Trophoblast cell (in vitro differentiated cells and primary cell): Measurements from ENCODE around the gene EP300.
"Not testable (repeated sequence)": the region's sequence is repeated elsewhere in the genome, so short reads cannot be mapped to it uniquely, and the experiment has no call there.

Experiments used
- DNase-seq, 2 donors: peaks; one replicate each; pipeline ENCODE4 v3.0.0-alpha.2; 2016
- H2AFZ ChIP-seq: 2 replicates; pipeline ENCODE4 v1.6.1; 2013; ENCODE audit warnings: low read length, moderate library complexity, mild to moderate bottlenecking; ENCODE audit not compliant: insufficient read depth, poor library complexity
- H2AK5ac ChIP-seq: 2 replicates; pipeline ENCODE4 v1.6.1; 2013; ENCODE audit warnings: mild to moderate bottlenecking, low read length
- H2BK120ac ChIP-seq: 2 replicates; pipeline ENCODE4 v1.6.1; 2013; ENCODE audit warnings: low read length, mild to moderate bottlenecking, moderate library complexity; ENCODE audit not compliant: insufficient read depth, poor library complexity
- H2BK12ac ChIP-seq: 2 replicates; pipeline ENCODE4 v1.6.1; 2013; ENCODE audit warnings: mild to moderate bottlenecking, low read length, moderate library complexity
- H2BK5ac ChIP-seq: 2 replicates; pipeline ENCODE4 v1.6.1; 2013; ENCODE audit warnings: low read length, low read depth, moderate library complexity, mild to moderate bottlenecking; ENCODE audit not compliant: poor library complexity
- H3K14ac ChIP-seq: 2 replicates; pipeline ENCODE4 v1.6.1; 2013; ENCODE audit warnings: mild to moderate bottlenecking, low read length
- H3K18ac ChIP-seq: 2 replicates; pipeline ENCODE4 v1.6.1; 2013; ENCODE audit warnings: mild to moderate bottlenecking, low read length
- H3K23ac ChIP-seq: 2 replicates; pipeline ENCODE4 v1.6.1; 2013; ENCODE audit warnings: low read length
- H3K27ac ChIP-seq: 2 replicates; pipeline ENCODE4 v1.5.1; 2013; ENCODE audit warnings: low read depth, mild to moderate bottlenecking, inconsistent platforms, low read length, moderate library complexity
- H3K27me3 ChIP-seq: 2 replicates; pipeline ENCODE4 v1.6.1; 2013; ENCODE audit warnings: inconsistent platforms, mild to moderate bottlenecking, low read length, moderate library complexity; ENCODE audit not compliant: insufficient read depth
- H3K36me3 ChIP-seq, 2 experiments: 1 replicate in 1 of 2; 2 replicates in 1 of 2; pipeline ENCODE4 v1.6.1; 2013; ENCODE audit warnings: low read length in 2 of 2, mild to moderate bottlenecking in 2 of 2, moderate library complexity in 1 of 2; ENCODE audit not compliant: insufficient read depth in 2 of 2, control insufficient read depth in 1 of 2
- H3K4ac ChIP-seq: 2 replicates; pipeline ENCODE4 v1.6.1; 2013; ENCODE audit warnings: low read depth, mild to moderate bottlenecking, low read length, moderate library complexity
- H3K4me1 ChIP-seq, 2 experiments: 1 replicate in 1 of 2; 2 replicates in 1 of 2; pipeline ENCODE4 v1.6.1; 2013; ENCODE audit warnings: low read length in 2 of 2, mild to moderate bottlenecking in 2 of 2, moderate library complexity in 1 of 2; ENCODE audit not compliant: insufficient read depth in 2 of 2, control insufficient read depth in 1 of 2
- H3K4me2 ChIP-seq: 2 replicates; pipeline ENCODE4 v1.6.1; 2013; ENCODE audit warnings: inconsistent platforms, mild to moderate bottlenecking, low read length, moderate library complexity
- H3K4me3 ChIP-seq: 2 replicates; pipeline ENCODE4 v1.5.1; 2013; ENCODE audit warnings: mild to moderate bottlenecking, low read depth, low read length, inconsistent platforms
- H3K79me1 ChIP-seq: one replicate; pipeline ENCODE4 v1.6.1; 2013; ENCODE audit warnings: low read length
- H3K79me2 ChIP-seq: 2 replicates; pipeline ENCODE4 v1.6.1; 2013; ENCODE audit warnings: low read length, mild to moderate bottlenecking; ENCODE audit not compliant: control insufficient read depth, insufficient read depth, poor library complexity
- H3K9ac ChIP-seq: 2 replicates; pipeline ENCODE4 v1.6.1; 2013; ENCODE audit warnings: mild to moderate bottlenecking, low read length
- H3K9me3 ChIP-seq: 2 replicates; pipeline ENCODE4 v1.6.1; 2013; ENCODE audit warnings: low read depth, mild to moderate bottlenecking, control low read depth, inconsistent platforms, low read length; ENCODE audit not compliant: insufficient read depth
- H4K12ac ChIP-seq: 2 replicates; pipeline ENCODE4 v1.6.1; 2013; ENCODE audit warnings: low read depth, mild to moderate bottlenecking, low read length, moderate library complexity
- H4K8ac ChIP-seq: 2 replicates; pipeline ENCODE4 v1.6.1; 2013; ENCODE audit warnings: low read depth, mild to moderate bottlenecking, low read length, moderate library complexity
- H4K91ac ChIP-seq: one replicate; pipeline ENCODE4 v1.6.1; 2013; ENCODE audit warnings: low read depth, mild to moderate bottlenecking, low read length, moderate library complexity
- WGBS: extraction: QIAGEN DNeasy Blood & Tissue Kit; methylation state at CpG from one replicate; pipeline ENCODE4 v1.1.7; 2013; ENCODE audit warnings: missing lambda C conversion rate; ENCODE audit not compliant: insufficient read length, insufficient coverage; ENCODE audit errors: extremely low coverage; 5-methylcytosine and 5-hydroxymethylcytosine counted together

The EP300 gene

GRCh38 chr22:41052661-41053490 is 39.5 kb upstream of the EP300 start:
- H3K4ac ChIP-seq = no peak overlapping the region

GRCh38 chr22:41057076-41057475 is 35.3 kb upstream of the EP300 start:
- H2BK5ac ChIP-seq = no peak overlapping the region
- no peaks in the 10 kb centered on the region for H3K36me3 ChIP-seq
- H3K4me3 ChIP-seq = no peak overlapping the region
- H4K12ac ChIP-seq = no peak overlapping the region
- H3K27ac ChIP-seq = no peak overlapping the region
- H3K14ac ChIP-seq = no peak overlapping the region
- H3K27me3 ChIP-seq = no peaks in the 10 kb centered on the region
- no peaks in the 10 kb centered on the region for H3K79me2 ChIP-seq
- DNase-seq = no peak
- no peak overlapping the region for H3K4ac ChIP-seq
- H3K9ac ChIP-seq = no peak overlapping the region
- no peak overlapping the region for H3K23ac ChIP-seq
- no peak overlapping the region for H4K8ac ChIP-seq
- H3K79me1 ChIP-seq = no peaks in the 10 kb centered on the region
- no peaks in the 10 kb centered on the region for H3K9me3 ChIP-seq
- no peak overlapping the region for H2BK12ac ChIP-seq
- H2AK5ac ChIP-seq = no peak overlapping the region
- H3K18ac ChIP-seq = no peak overlapping the region
- H2BK120ac ChIP-seq = no peak overlapping the region
- H4K91ac ChIP-seq = no peak overlapping the region
- peaks cover 0 to 4% of the 10 kb centered on the region in 2 experiments for H3K4me1 ChIP-seq
- no peak overlapping the region for H2AFZ ChIP-seq
- no peak overlapping the region for H3K4me2 ChIP-seq

More at GRCh38 chr22:41052661-41053490, 39.5 kb upstream of the EP300 start:
- Histone ChIP-seq H3K14ac (no peak overlapping the region), H3K79me1 (peaks cover 3% of the 10 kb centered on the region), H3K36me3 (no peaks in the 10 kb centered on the region), H3K9ac (no peak overlapping the region), H3K18ac (no peak overlapping the region), H3K27ac (peak overlapping the region; percentile 33), H2AK5ac (no peak overlapping the region), H4K8ac (no peak overlapping the region), H3K4me1 (peaks cover 6 to 13% of the 10 kb centered on the region in 2 experiments), H3K9me3 (no peaks in the 10 kb centered on the region), H3K4me2 (no peak overlapping the region), H3K79me2 (no peaks in the 10 kb centered on the region), H2AFZ (no peak overlapping the region), H3K27me3 (no peaks in the 10 kb centered on the region), H2BK120ac (no peak overlapping the region), H2BK5ac (no peak overlapping the region), H3K23ac (no peak overlapping the region), H4K12ac (no peak overlapping the region), H4K91ac (no peak overlapping the region), H2BK12ac (no peak overlapping the region), H3K4me3 (no peak overlapping the region)
- WGBS = no CpG with 5 or more reads among the region's 8 CpGs
- DNase-seq = peak; percentile 61 to 84

- no peaks in the 10 kb centered on the region for H3K4me1 ChIP-seq
- no peak overlapping the region for H3K4me3 ChIP-seq
- no peaks in the 10 kb centered on the region for H3K79me2 ChIP-seq
- H3K4me2 ChIP-seq = no peak overlapping the region
- H3K18ac ChIP-seq = no peak overlapping the region
- H4K12ac ChIP-seq = no peak overlapping the region
- H3K36me3 ChIP-seq = no peaks in the 10 kb centered on the region
- H3K9me3 ChIP-seq = no peaks in the 10 kb centered on the region
- H3K9ac ChIP-seq = no peak overlapping the region
- no peak overlapping the region for H2AK5ac ChIP-seq
- H2BK120ac ChIP-seq = no peak overlapping the region
- H3K79me1 ChIP-seq = no peaks in the 10 kb centered on the region
- WGBS = no CpG with 5 or more reads among the region's 6 CpGs
- H3K27me3 ChIP-seq = no peaks in the 10 kb centered on the region
- no peak overlapping the region for H3K14ac ChIP-seq
- no peak overlapping the region for H4K8ac ChIP-seq
- H2AFZ ChIP-seq = no peak overlapping the region
- no peak overlapping the region for H4K91ac ChIP-seq
- no peak overlapping the region for H2BK5ac ChIP-seq
- DNase-seq = no peak
- no peak overlapping the region for H3K23ac ChIP-seq
- H3K4ac ChIP-seq = no peak overlapping the region
- no peak overlapping the region for H2BK12ac ChIP-seq
- H3K27ac ChIP-seq = no peak overlapping the region
Observed at GRCh38 chr22:41062146-41062545, 30.2 kb upstream of the EP300 start.

- H3K79me1 ChIP-seq, DNase-seq: not testable (repeated sequence)
- WGBS = no CpG with 5 or more reads among the region's 15 CpGs
Observed at GRCh38 chr22:41064326-41064725, 28.1 kb upstream of the EP300 start.

More at GRCh38 chr22:41064326-41064725, 28.1 kb upstream of the EP300 start:
- not testable (repeated sequence) for H3K4me1 ChIP-seq, H4K8ac ChIP-seq, H2BK5ac ChIP-seq, H4K12ac ChIP-seq, H3K36me3 ChIP-seq, H2BK120ac ChIP-seq, H3K14ac ChIP-seq, H3K27me3 ChIP-seq, H3K9ac ChIP-seq, H3K79me2 ChIP-seq, H4K91ac ChIP-seq, H3K4me3 ChIP-seq, H2AFZ ChIP-seq, H2AK5ac ChIP-seq, H3K18ac ChIP-seq, H3K23ac ChIP-seq, H3K4ac ChIP-seq, H3K4me2 ChIP-seq, H3K9me3 ChIP-seq, H3K27ac ChIP-seq, H2BK12ac ChIP-seq
